Measurements from ENCODE around the gene MARCHF9.
A peak's percentile ranks its signal among the peaks of the same experiment; 100 is the strongest.

Gene MARCHF9

GRCh38 chr12:57744194-57744776 is 10.6 kb upstream of the MARCHF9 start:
- Mint-ChIP-seq H3K4me1 (peaks cover 55% of the 10 kb centered on the region), H3K9me3 (no peaks in the 10 kb centered on the region), H3K27me3 (no peaks in the 10 kb centered on the region), H3K27ac (ENCODE audit: low read depth) (peak overlapping the region; percentile 91), H3K36me3 (ENCODE audit: insufficient read depth) (peaks cover 44% of the 10 kb centered on the region), H3K4me3 (peak overlapping the region; percentile 86)
- DNase-seq (ENCODE audit: low spot score in 2 of 2) = peak; percentile 56 to 68
- ATAC-seq (replicated peaks; ENCODE audit: extremely low read depth, poor library complexity, severe bottlenecking) = peak; percentile 22

GRCh38 chr12:57744777-57745484 is 10.0 kb upstream of the MARCHF9 start, which contains the start of gene TSPAN31:
TSS of gene TSPAN31 (plus strand) at chr12:57745039. CDS start at chr12:57745155, 116 bp downstream.
- Mint-ChIP-seq H3K36me3 (ENCODE audit: insufficient read depth) (peaks cover 41% of the 10 kb centered on the region), H3K27ac (ENCODE audit: low read depth) (peak within 1 kb of the TSS; percentile 91), H3K4me1 (peaks cover 51% of the 10 kb centered on the region), H3K27me3 (no peaks in the 10 kb centered on the region), H3K4me3 (peak within 1 kb of the TSS; percentile 86), H3K9me3 (no peaks in the 10 kb centered on the region)
- DNase-seq (ENCODE audit: low spot score in 2 of 2) (peak; percentile 82 to 91), ATAC-seq (replicated peaks; ENCODE audit: extremely low read depth, poor library complexity, severe bottlenecking) (peak; percentile 81)

GRCh38 chr12:57745485-57745881 is 9.4 kb upstream of the MARCHF9 start:
- H3K4me1 Mint-ChIP-seq = peaks cover 49% of the 10 kb centered on the region

GRCh38 chr12:57746025-57746424 is 8.9 kb upstream of the MARCHF9 start:
- H3K4me1 Mint-ChIP-seq = peaks cover 45% of the 10 kb centered on the region
- no peak for DNase-seq (ENCODE audit: low spot score in 2 of 2)
- peak overlapping the region; percentile 91 for H3K27ac Mint-ChIP-seq (ENCODE audit: low read depth)
- no peaks in the 10 kb centered on the region for H3K27me3 Mint-ChIP-seq
- ATAC-seq (replicated peaks; ENCODE audit: extremely low read depth, poor library complexity, severe bottlenecking) = no peak
- H3K36me3 Mint-ChIP-seq (ENCODE audit: insufficient read depth) = peaks cover 40% of the 10 kb centered on the region
- peak overlapping the region; percentile 86 for H3K4me3 Mint-ChIP-seq
- no peaks in the 10 kb centered on the region for H3K9me3 Mint-ChIP-seq

More at GRCh38 chr12:57745485-57745881, 9.4 kb upstream of the MARCHF9 start:
- Mint-ChIP-seq H3K27ac (ENCODE audit: low read depth) (peak overlapping the region; percentile 91), H3K36me3 (ENCODE audit: insufficient read depth) (peaks cover 41% of the 10 kb centered on the region), H3K27me3 (no peaks in the 10 kb centered on the region), H3K4me3 (peak overlapping the region; percentile 86), H3K9me3 (no peaks in the 10 kb centered on the region)
- ATAC-seq (replicated peaks; ENCODE audit: extremely low read depth, poor library complexity, severe bottlenecking) (no peak), DNase-seq (ENCODE audit: low spot score in 2 of 2) (no peak)

GRCh38 chr12:57749061-57749460 is 5.8 kb upstream of the MARCHF9 start:
- no peak overlapping the region for H3K27ac Mint-ChIP-seq (ENCODE audit: low read depth)
- no peaks in the 10 kb centered on the region for H3K27me3 Mint-ChIP-seq
- ATAC-seq (replicated peaks; ENCODE audit: extremely low read depth, poor library complexity, severe bottlenecking) = no peak
- DNase-seq (ENCODE audit: low spot score in 2 of 2) = no peak
- peaks cover 41% of the 10 kb centered on the region for H3K36me3 Mint-ChIP-seq (ENCODE audit: insufficient read depth)
- no peaks in the 10 kb centered on the region for H3K9me3 Mint-ChIP-seq
- no peak overlapping the region for H3K4me3 Mint-ChIP-seq
- H3K4me1 Mint-ChIP-seq = peaks cover 54% of the 10 kb centered on the region

- Mint-ChIP-seq H3K27ac (ENCODE audit: low read depth) (no peak overlapping the region), H3K27me3 (no peaks in the 10 kb centered on the region), H3K36me3 (ENCODE audit: insufficient read depth) (peaks cover 31% of the 10 kb centered on the region), H3K4me3 (peak overlapping the region; percentile 84), H3K9me3 (no peaks in the 10 kb centered on the region), H3K4me1 (peaks cover 45% of the 10 kb centered on the region)
- DNase-seq (ENCODE audit: low spot score in 2 of 2) (no peak), ATAC-seq (replicated peaks; ENCODE audit: extremely low read depth, poor library complexity, severe bottlenecking) (no peak)
These were observed 4.1 kb upstream of the MARCHF9 start for GRCh38 chr12:57750561-57751431.

GRCh38 chr12:57751432-57751787 is 3.5 kb upstream of the MARCHF9 start:
- ATAC-seq (replicated peaks; ENCODE audit: extremely low read depth, poor library complexity, severe bottlenecking) = no peak
- peak overlapping the region; percentile 84 for H3K4me3 Mint-ChIP-seq
- no peak for DNase-seq (ENCODE audit: low spot score in 2 of 2)
- H3K27me3 Mint-ChIP-seq = no peaks in the 10 kb centered on the region
- H3K27ac Mint-ChIP-seq (ENCODE audit: low read depth) = peak overlapping the region; percentile 80
- H3K9me3 Mint-ChIP-seq = no peaks in the 10 kb centered on the region
- H3K4me1 Mint-ChIP-seq = peaks cover 45% of the 10 kb centered on the region
- H3K36me3 Mint-ChIP-seq (ENCODE audit: insufficient read depth) = peaks cover 36% of the 10 kb centered on the region

GRCh38 chr12:57751788-57752667 is 2.9 kb upstream of the MARCHF9 start, which contains the start of gene CDK4:
TSS of gene CDK4 (minus strand) at chr12:57752310. CDS start at chr12:57751717, 593 bp downstream.
- Mint-ChIP-seq H3K4me1 (peaks cover 48% of the 10 kb centered on the region), H3K36me3 (ENCODE audit: insufficient read depth) (peaks cover 38% of the 10 kb centered on the region), H3K27ac (ENCODE audit: low read depth) (peak within 1 kb of the TSS; percentile 80), H3K27me3 (no peaks in the 10 kb centered on the region), H3K9me3 (no peaks in the 10 kb centered on the region), H3K4me3 (peak within 1 kb of the TSS; percentile 84)
- DNase-seq (ENCODE audit: low spot score in 2 of 2) (peak; percentile 95 to 99), ATAC-seq (replicated peaks; ENCODE audit: extremely low read depth, poor library complexity, severe bottlenecking) (peak; percentile 81)

GRCh38 chr12:57752668-57753000 is 2.3 kb upstream of the MARCHF9 start:
- no peaks in the 10 kb centered on the region for H3K27me3 Mint-ChIP-seq
- H3K4me1 Mint-ChIP-seq = peaks cover 50% of the 10 kb centered on the region
- no peaks in the 10 kb centered on the region for H3K9me3 Mint-ChIP-seq

GRCh38 chr12:57753756-57754337 is 1.1 kb upstream of the MARCHF9 start:
- peak overlapping the region; percentile 77 for H3K4me3 Mint-ChIP-seq

More at GRCh38 chr12:57752668-57753000, 2.3 kb upstream of the MARCHF9 start:
- Mint-ChIP-seq H3K27ac (ENCODE audit: low read depth) (peak overlapping the region; percentile 80), H3K36me3 (ENCODE audit: insufficient read depth) (peaks cover 35% of the 10 kb centered on the region), H3K4me3 (peak overlapping the region; percentile 84)
- ATAC-seq (replicated peaks; ENCODE audit: extremely low read depth, poor library complexity, severe bottlenecking) (no peak), DNase-seq (ENCODE audit: low spot score in 2 of 2) (no peak)

GRCh38 chr12:57755194-57755453 is 221 bp downstream of the MARCHF9 start:
- Mint-ChIP-seq H3K36me3 (ENCODE audit: insufficient read depth) (peaks cover 28% of the 10 kb centered on the region), H3K4me3 (peak overlapping the region; percentile 77), H3K27me3 (no peaks in the 10 kb centered on the region), H3K9me3 (no peaks in the 10 kb centered on the region), H3K27ac (ENCODE audit: low read depth) (no peak overlapping the region), H3K4me1 (peaks cover 66% of the 10 kb centered on the region)
- ATAC-seq (replicated peaks; ENCODE audit: extremely low read depth, poor library complexity, severe bottlenecking) (no peak), DNase-seq (ENCODE audit: low spot score in 2 of 2) (no peak)

More at GRCh38 chr12:57753756-57754337, 1.1 kb upstream of the MARCHF9 start:
- H3K9me3 Mint-ChIP-seq = no peaks in the 10 kb centered on the region
- ATAC-seq (replicated peaks; ENCODE audit: extremely low read depth, poor library complexity, severe bottlenecking) = no peak
- no peaks in the 10 kb centered on the region for H3K27me3 Mint-ChIP-seq
- peaks cover 56% of the 10 kb centered on the region for H3K4me1 Mint-ChIP-seq
- H3K27ac Mint-ChIP-seq (ENCODE audit: low read depth) = peak overlapping the region; percentile 80
- DNase-seq (ENCODE audit: low spot score in 2 of 2) = no peak
- H3K36me3 Mint-ChIP-seq (ENCODE audit: insufficient read depth) = peaks cover 31% of the 10 kb centered on the region
